ENCODE results near the gene ASAP2.

Gene ASAP2

GRCh38 chr2:9226458-9227380, 20.1 kb downstream of the ASAP2 start:
- Histone ChIP-seq H3K36me3 (ENCODE audit: control insufficient read depth, insufficient read depth, low read length) (no peaks in the 10 kb centered on the region), H3K4me1 (ENCODE audit: control insufficient read depth, insufficient read depth, low read length) (0 out of 2 replicates have a peak, but pooled peaks cover 2% of the 10 kb centered on the region), H3K27me3 (ENCODE audit: control insufficient read depth, insufficient read depth, low read length) (no peaks in the 10 kb centered on the region), H3K4me3 (ENCODE audit: low read depth, low read length) (no peak overlapping the region), H3K27ac (ENCODE audit: low read depth, low read length) (no peak overlapping the region), H3K9me3 (ENCODE audit: control insufficient read depth, insufficient read depth, low read length) (no peaks in the 10 kb centered on the region), H3K9ac (ENCODE audit: low read depth, low read length) (no peak overlapping the region)

GRCh38 chr2:9228088-9228751, 21.6 kb downstream of the ASAP2 start:
- H3K36me3 ChIP-seq (ENCODE audit: control insufficient read depth, insufficient read depth, low read length), result no peaks in the 10 kb centered on the region
- no peak overlapping the region for H3K9ac ChIP-seq (ENCODE audit: low read depth, low read length)
- no peaks in the 10 kb centered on the region for H3K9me3 ChIP-seq (ENCODE audit: control insufficient read depth, insufficient read depth, low read length)
- no peaks in the 10 kb centered on the region for H3K4me1 ChIP-seq (ENCODE audit: control insufficient read depth, insufficient read depth, low read length)
- H3K27ac ChIP-seq (ENCODE audit: low read depth, low read length), result no peak overlapping the region
- H3K4me3 ChIP-seq (ENCODE audit: low read depth, low read length), result no peak overlapping the region
- no peaks in the 10 kb centered on the region for H3K27me3 ChIP-seq (ENCODE audit: control insufficient read depth, insufficient read depth, low read length)

GRCh38 chr2:9228781-9229469, 22.3 kb downstream of the ASAP2 start:
- Histone ChIP-seq H3K4me3 (ENCODE audit: low read depth, low read length) (no peak overlapping the region), H3K9me3 (ENCODE audit: control insufficient read depth, insufficient read depth, low read length) (no peaks in the 10 kb centered on the region), H3K36me3 (ENCODE audit: control insufficient read depth, insufficient read depth, low read length) (no peaks in the 10 kb centered on the region), H3K4me1 (ENCODE audit: control insufficient read depth, insufficient read depth, low read length) (no peaks in the 10 kb centered on the region), H3K27ac (ENCODE audit: low read depth, low read length) (no peak overlapping the region), H3K9ac (ENCODE audit: low read depth, low read length) (no peak overlapping the region), H3K27me3 (ENCODE audit: control insufficient read depth, insufficient read depth, low read length) (no peaks in the 10 kb centered on the region)

GRCh38 chr2:9229470-9229820, 22.8 kb downstream of the ASAP2 start:
- H3K9ac ChIP-seq (ENCODE audit: low read depth, low read length), result no peak overlapping the region
- H3K9me3 ChIP-seq (ENCODE audit: control insufficient read depth, insufficient read depth, low read length), result no peaks in the 10 kb centered on the region
- no peaks in the 10 kb centered on the region for H3K4me1 ChIP-seq (ENCODE audit: control insufficient read depth, insufficient read depth, low read length)
- H3K27me3 ChIP-seq (ENCODE audit: control insufficient read depth, insufficient read depth, low read length), result no peaks in the 10 kb centered on the region
- H3K4me3 ChIP-seq (ENCODE audit: low read depth, low read length), result no peak overlapping the region
- no peak overlapping the region for H3K27ac ChIP-seq (ENCODE audit: low read depth, low read length)
- H3K36me3 ChIP-seq (ENCODE audit: control insufficient read depth, insufficient read depth, low read length), result no peaks in the 10 kb centered on the region

GRCh38 chr2:9230051-9230802, 23.6 kb downstream of the ASAP2 start:
- Histone ChIP-seq H3K27ac (ENCODE audit: low read depth, low read length) (no peak overlapping the region), H3K9me3 (ENCODE audit: control insufficient read depth, insufficient read depth, low read length) (no peaks in the 10 kb centered on the region), H3K27me3 (ENCODE audit: control insufficient read depth, insufficient read depth, low read length) (no peaks in the 10 kb centered on the region), H3K4me3 (ENCODE audit: low read depth, low read length) (no peak overlapping the region), H3K36me3 (ENCODE audit: control insufficient read depth, insufficient read depth, low read length) (no peaks in the 10 kb centered on the region), H3K9ac (ENCODE audit: low read depth, low read length) (no peak overlapping the region), H3K4me1 (ENCODE audit: control insufficient read depth, insufficient read depth, low read length) (no peaks in the 10 kb centered on the region)

GRCh38 chr2:9230881-9231280, 24.3 kb downstream of the ASAP2 start:
- Histone ChIP-seq H3K9ac (ENCODE audit: low read depth, low read length) (no peak overlapping the region), H3K27ac (ENCODE audit: low read depth, low read length) (no peak overlapping the region), H3K27me3 (ENCODE audit: control insufficient read depth, insufficient read depth, low read length) (no peaks in the 10 kb centered on the region), H3K36me3 (ENCODE audit: control insufficient read depth, insufficient read depth, low read length) (no peaks in the 10 kb centered on the region), H3K4me1 (ENCODE audit: control insufficient read depth, insufficient read depth, low read length) (no peaks in the 10 kb centered on the region), H3K9me3 (ENCODE audit: control insufficient read depth, insufficient read depth, low read length) (no peaks in the 10 kb centered on the region), H3K4me3 (ENCODE audit: low read depth, low read length) (no peak overlapping the region)

GRCh38 chr2:9231291-9232165, 24.9 kb downstream of the ASAP2 start:
- Histone ChIP-seq H3K9ac (ENCODE audit: low read depth, low read length) (no peak overlapping the region), H3K4me1 (ENCODE audit: control insufficient read depth, insufficient read depth, low read length) (no peaks in the 10 kb centered on the region), H3K27me3 (ENCODE audit: control insufficient read depth, insufficient read depth, low read length) (no peaks in the 10 kb centered on the region), H3K9me3 (ENCODE audit: control insufficient read depth, insufficient read depth, low read length) (no peaks in the 10 kb centered on the region), H3K4me3 (ENCODE audit: low read depth, low read length) (no peak overlapping the region), H3K27ac (ENCODE audit: low read depth, low read length) (no peak overlapping the region), H3K36me3 (ENCODE audit: control insufficient read depth, insufficient read depth, low read length) (no peaks in the 10 kb centered on the region)

GRCh38 chr2:9232166-9232479, 25.5 kb downstream of the ASAP2 start:
- Histone ChIP-seq H3K27me3 (ENCODE audit: control insufficient read depth, insufficient read depth, low read length) (no peaks in the 10 kb centered on the region), H3K4me1 (ENCODE audit: control insufficient read depth, insufficient read depth, low read length) (no peaks in the 10 kb centered on the region), H3K4me3 (ENCODE audit: low read depth, low read length) (no peak overlapping the region), H3K36me3 (ENCODE audit: control insufficient read depth, insufficient read depth, low read length) (no peaks in the 10 kb centered on the region), H3K9me3 (ENCODE audit: control insufficient read depth, insufficient read depth, low read length) (no peaks in the 10 kb centered on the region), H3K27ac (ENCODE audit: low read depth, low read length) (no peak overlapping the region), H3K9ac (ENCODE audit: low read depth, low read length) (no peak overlapping the region)

GRCh38 chr2:9232886-9233285, 26.3 kb downstream of the ASAP2 start:
- Histone ChIP-seq H3K27me3 (ENCODE audit: control insufficient read depth, insufficient read depth, low read length) (no peaks in the 10 kb centered on the region), H3K4me3 (ENCODE audit: low read depth, low read length) (no peak overlapping the region), H3K9ac (ENCODE audit: low read depth, low read length) (no peak overlapping the region), H3K36me3 (ENCODE audit: control insufficient read depth, insufficient read depth, low read length) (no peaks in the 10 kb centered on the region), H3K4me1 (ENCODE audit: control insufficient read depth, insufficient read depth, low read length) (no peaks in the 10 kb centered on the region), H3K27ac (ENCODE audit: low read depth, low read length) (no peak overlapping the region), H3K9me3 (ENCODE audit: control insufficient read depth, insufficient read depth, low read length) (no peaks in the 10 kb centered on the region)

GRCh38 chr2:9234680-9235146, 28.1 kb downstream of the ASAP2 start:
- Histone ChIP-seq H3K4me1 (ENCODE audit: control insufficient read depth, insufficient read depth, low read length) (no peaks in the 10 kb centered on the region), H3K4me3 (ENCODE audit: low read depth, low read length) (no peak overlapping the region), H3K9ac (ENCODE audit: low read depth, low read length) (no peak overlapping the region), H3K9me3 (ENCODE audit: control insufficient read depth, insufficient read depth, low read length) (no peaks in the 10 kb centered on the region), H3K27me3 (ENCODE audit: control insufficient read depth, insufficient read depth, low read length) (no peaks in the 10 kb centered on the region), H3K36me3 (ENCODE audit: control insufficient read depth, insufficient read depth, low read length) (no peaks in the 10 kb centered on the region), H3K27ac (ENCODE audit: low read depth, low read length) (peak overlapping the region; percentile 37)
